GM23338 (cell line): ENCODE results near the gene REEP3. TPM values are rescaled to one million over a fixed set of nuclear protein-coding genes. Genes with fewer than 3 reads are reported as not detected.

Source experiments
- ATAC-seq: fragments of 200-7000 bp; cut with Tn5 transposase; 3 replicates; pipeline ENCODE4 v1.9.1; 2020
- DNase-seq: peaks from one replicate; pipeline ENCODE4 v3.0.0-alpha.2; 2015; ENCODE audit warnings: low spot score
- H2AFZ ChIP-seq: fragments of 200-600 bp; sonication (generic); 2 replicates; pipeline ENCODE4 v1.8.0; 2016; ENCODE audit warnings: antibody characterized with exemption, mild to moderate bottlenecking, moderate library complexity
- H3F3A ChIP-seq: fragments of 200-600 bp; sonication (generic); replicated peaks from 2 replicates; pipeline ENCODE4 v1.8.0; 2017; ENCODE audit warnings: antibody characterized with exemption, mixed run types, low read depth
- H3K27ac ChIP-seq: fragments of 200-600 bp; sonication (generic); 2 replicates; pipeline ENCODE4 v1.6.1; 2016; ENCODE audit warnings: low read depth
- H3K27me3 ChIP-seq: fragments of 200-600 bp; sonication (generic); 2 replicates; pipeline ENCODE4 v1.8.0; 2016; ENCODE audit warnings: mild to moderate bottlenecking, mixed run types, moderate library complexity; ENCODE audit not compliant: insufficient read depth
- H3K36me3 ChIP-seq: fragments of 200-600 bp; sonication (generic); 2 replicates; pipeline ENCODE4 v1.8.0; 2016; ENCODE audit warnings: mild to moderate bottlenecking; ENCODE audit not compliant: insufficient read depth
- H3K4me1 ChIP-seq: fragments of 200-600 bp; sonication (generic); 2 replicates; pipeline ENCODE4 v1.8.0; 2016; ENCODE audit warnings: mild to moderate bottlenecking, moderate library complexity; ENCODE audit not compliant: insufficient read depth
- H3K4me2 ChIP-seq: fragments of 200-600 bp; sonication (generic); 2 replicates; pipeline ENCODE4 v1.7.1; 2017; ENCODE audit warnings: mixed run types
- H3K4me3 ChIP-seq: fragments of 200-600 bp; sonication (generic); 2 replicates; pipeline ENCODE4 v1.6.1; 2016; ENCODE audit warnings: mixed run types
- H3K79me2 ChIP-seq: fragments of 200-600 bp; sonication (generic); replicated peaks from 2 replicates; pipeline ENCODE4 v1.8.0; 2017; ENCODE audit warnings: mild to moderate bottlenecking; ENCODE audit not compliant: insufficient read depth
- H3K9me2 ChIP-seq: fragments of 200-600 bp; sonication (generic); 2 replicates; pipeline ENCODE4 v1.8.0; 2017; ENCODE audit not compliant: insufficient read depth
- H4K20me1 ChIP-seq: fragments of 200-600 bp; sonication (generic); replicated peaks from 2 replicates; pipeline ENCODE4 v1.8.0; 2017; ENCODE audit warnings: mild to moderate bottlenecking; ENCODE audit not compliant: insufficient read depth
- H3K27ac Mint-ChIP-seq: 2 replicates; pipeline ENCODE4 v1.8.0; 2020; ENCODE audit warnings: inconsistent platforms, mild to moderate bottlenecking, moderate library complexity, mixed read lengths
- H3K27me3 Mint-ChIP-seq: 3 replicates; pipeline ENCODE4 v1.8.0; 2022; ENCODE audit warnings: low read depth, mild to moderate bottlenecking, moderate library complexity, mixed read lengths, inconsistent platforms; ENCODE audit not compliant: insufficient read depth, poor library complexity
- H3K36me3 Mint-ChIP-seq: 3 replicates; pipeline ENCODE4 v1.8.0; 2021; ENCODE audit warnings: low read depth, mild to moderate bottlenecking, inconsistent platforms, moderate library complexity, mixed read lengths
- H3K4me1 Mint-ChIP-seq: 3 replicates; pipeline ENCODE4 v1.8.0; 2020; ENCODE audit warnings: mild to moderate bottlenecking, inconsistent platforms, mixed read lengths
- H3K4me3 Mint-ChIP-seq: 3 replicates; pipeline ENCODE4 v1.8.0; 2021; ENCODE audit warnings: moderate library complexity, mild to moderate bottlenecking, inconsistent platforms, mixed read lengths
- H3K9me3 Mint-ChIP-seq: 3 replicates; pipeline ENCODE4 v1.8.0; 2020; ENCODE audit warnings: moderate library complexity, mild to moderate bottlenecking, inconsistent platforms, mixed read lengths
- CREB1 ChIP-seq: fragments of 250-450 bp; sonication (Bioruptor Pico); IDR thresholded peaks from 2 replicates; pipeline ENCODE4 v1.5.0; 2020; ENCODE audit warnings: low read depth, mild to moderate bottlenecking, moderate library complexity
- CTCF ChIP-seq, 2 experiments: fragments of 200-600 bp in 1 of 2; sonication (generic) in 1 of 2; conservative IDR thresholded peaks; 2 replicates each; pipeline versions ENCODE4 v1.5.1 to v1.6.1; 2016 to 2017; ENCODE audit warnings: antibody characterized with exemption in 2 of 2, low read depth in 2 of 2, mild to moderate bottlenecking in 2 of 2, moderate library complexity in 1 of 2
- ETS1 ChIP-seq: IDR thresholded peaks from 2 replicates; pipeline ENCODE4 v1.6.1; 2016; ENCODE audit warnings: antibody characterized with exemption
- EZH2phosphoT487 ChIP-seq: fragments of 200-600 bp; sonication (generic); IDR thresholded peaks from one replicate; pipeline ENCODE4 v1.8.1; 2018; ENCODE audit warnings: antibody characterized with exemption; ENCODE audit not compliant: unreplicated experiment
- JUNB ChIP-seq: IDR thresholded peaks from one replicate; pipeline ENCODE4 v1.6.1; 2016; ENCODE audit warnings: antibody characterized with exemption; ENCODE audit not compliant: unreplicated experiment
- POLR2AphosphoS5 ChIP-seq: IDR thresholded peaks from 2 replicates; pipeline ENCODE4 v1.6.1; 2016; ENCODE audit warnings: antibody characterized with exemption, low read depth
- REST ChIP-seq: IDR thresholded peaks from one replicate; pipeline ENCODE4 v1.6.1; 2018; ENCODE audit warnings: antibody characterized with exemption; ENCODE audit not compliant: unreplicated experiment
- STAT1 ChIP-seq: IDR thresholded peaks from one replicate; pipeline ENCODE4 v1.6.1; 2016; ENCODE audit warnings: antibody characterized with exemption; ENCODE audit not compliant: unreplicated experiment
- ZNF114 ChIP-seq: fragments of 250-450 bp; sonication (Bioruptor Pico); IDR thresholded peaks from 2 replicates; pipeline ENCODE4 v1.5.0; 2020; ENCODE audit warnings: mild to moderate bottlenecking, moderate library complexity
- ZNF331 ChIP-seq: fragments of 250-450 bp; sonication (Bioruptor Pico); IDR thresholded peaks from 2 replicates; pipeline ENCODE4 v1.5.0; 2020; ENCODE audit warnings: low read depth, mild to moderate bottlenecking, moderate library complexity
- polyA plus RNA-seq: library from polyadenylated mRNA; unstranded; fragments of >200 nt; fragmentation: Nextera tagmentation; extraction: Ambion mirVana; gene quantifications from 2 replicates; pipeline ENCODE4 v1.2.1, GENCODE V29; 2016
- total RNA-seq: library from RNA; depleted of rRNA; stranded (reverse); fragments of >200 nt; shearing (Covaris generic); gene quantifications from 2 replicates; pipeline ENCODE4 v1.2.3, GENCODE V29; 2014

Gene REEP3
- total and polyA plus RNA-seq, 2 experiments from 2014 or later = 29.5 to 48.7 TPM

GRCh38 chr10:63573068-63573697 lies 52.0 kb downstream of the REEP3 start:
- H3K36me3 ChIP-seq = no peaks in the 10 kb centered on the region
- TF ChIP-seq CTCF (conservative IDR thresholded peaks at IDR 0.05; ENCODE audit: low read depth in 2 of 2) (no peak), POLR2AphosphoS5 (no peak), ZNF114 (no peak), ETS1 (no peak), EZH2phosphoT487 (no peak), CREB1 (CRISPR knock-in tag) (no peak), REST (no peak), JUNB (no peak), ZNF331 (CRISPR knock-in tag) (no peak), STAT1 (no peak)
- Mint-ChIP-seq H3K4me3 (peak overlapping the region; percentile 42), H3K36me3 (peaks cover 18% of the 10 kb centered on the region; the same call in 2 of the 3 replicates), H3K27ac (peak overlapping the region; percentile 93), H3K27me3 (peaks cover 2% of the 10 kb centered on the region), H3K9me3 (no peaks in the 10 kb centered on the region), H3K4me1 (peaks cover 22% of the 10 kb centered on the region)
- no peaks in the 10 kb centered on the region; the same call in 1 of the 2 replicates for H3F3A ChIP-seq
- H3K79me2 ChIP-seq = peaks cover 16% of the 10 kb centered on the region
- no peak for ATAC-seq
- H3K9me2 ChIP-seq = no peaks in the 10 kb centered on the region
- peak overlapping the region; percentile 81 for H3K27ac ChIP-seq
- peak overlapping the region; percentile 49 for H3K4me2 ChIP-seq
- no peaks in the 10 kb centered on the region for H3K27me3 ChIP-seq
- peaks cover 32% of the 10 kb centered on the region for H3K4me1 ChIP-seq
- H2AFZ ChIP-seq = no peak overlapping the region
- H3K4me3 ChIP-seq = peak overlapping the region; percentile 9; the same call in 1 of the 2 replicates
- H4K20me1 ChIP-seq = no peaks in the 10 kb centered on the region
- no peak for DNase-seq
